Kidney epithelial cell (primary cell): ENCODE data around the gene SRXN1. TPM values are rescaled to one million over a fixed set of nuclear protein-coding genes. Genes with fewer than 3 reads are reported as not detected.

Source experiments
- DNase-seq: peaks from one replicate; pipeline ENCODE4 v3.0.0-alpha.2; 2010; ENCODE audit warnings: low read depth
- H3K27me3 ChIP-seq: 2 replicates; pipeline ENCODE4 v1.6.0; 2011; ENCODE audit warnings: low read length; ENCODE audit not compliant: control insufficient read depth, insufficient read depth
- H3K36me3 ChIP-seq: 2 replicates; pipeline ENCODE4 v1.5.1; 2011; ENCODE audit warnings: low read length; ENCODE audit not compliant: control insufficient read depth, insufficient read depth
- H3K4me3 ChIP-seq: 2 replicates; pipeline ENCODE4 v1.5.1; 2011; ENCODE audit warnings: low read depth, mild to moderate bottlenecking, control low read depth, low read length
- total RNA-seq: library from RNA; depleted of rRNA; stranded (reverse); fragments of >200 nt; gene quantifications from 2 replicates; pipeline ENCODE4 v1.2.3, GENCODE V29; 2015
- TF ChIP-seq, protein P1 (sequence below): IDR thresholded peaks from 2 replicates; pipeline ENCODE4 v1.5.1; 2011; ENCODE audit warnings: mild to moderate bottlenecking, moderate library complexity, low read length, control low read depth, inconsistent platforms; ENCODE audit not compliant: insufficient read depth, poor library complexity, severe bottlenecking

The SRXN1 gene
- total RNA-seq, 1 donor from 2014 or later = 31.4 TPM

- peaks cover 75% of the 10 kb centered on the region for H3K27me3 ChIP-seq
- DNase-seq = no peak
Measured at GRCh38 chr20:663315-664090, 10.5 kb upstream of the SRXN1 start.

GRCh38 chr20:662277-663192 lies 9.5 kb upstream of the SRXN1 start:
- Histone ChIP-seq H3K27me3 (peaks cover 74% of the 10 kb centered on the region), H3K4me3 (no peak overlapping the region), H3K36me3 (no peaks in the 10 kb centered on the region)
- TF ChIP-seq, protein P1, sequence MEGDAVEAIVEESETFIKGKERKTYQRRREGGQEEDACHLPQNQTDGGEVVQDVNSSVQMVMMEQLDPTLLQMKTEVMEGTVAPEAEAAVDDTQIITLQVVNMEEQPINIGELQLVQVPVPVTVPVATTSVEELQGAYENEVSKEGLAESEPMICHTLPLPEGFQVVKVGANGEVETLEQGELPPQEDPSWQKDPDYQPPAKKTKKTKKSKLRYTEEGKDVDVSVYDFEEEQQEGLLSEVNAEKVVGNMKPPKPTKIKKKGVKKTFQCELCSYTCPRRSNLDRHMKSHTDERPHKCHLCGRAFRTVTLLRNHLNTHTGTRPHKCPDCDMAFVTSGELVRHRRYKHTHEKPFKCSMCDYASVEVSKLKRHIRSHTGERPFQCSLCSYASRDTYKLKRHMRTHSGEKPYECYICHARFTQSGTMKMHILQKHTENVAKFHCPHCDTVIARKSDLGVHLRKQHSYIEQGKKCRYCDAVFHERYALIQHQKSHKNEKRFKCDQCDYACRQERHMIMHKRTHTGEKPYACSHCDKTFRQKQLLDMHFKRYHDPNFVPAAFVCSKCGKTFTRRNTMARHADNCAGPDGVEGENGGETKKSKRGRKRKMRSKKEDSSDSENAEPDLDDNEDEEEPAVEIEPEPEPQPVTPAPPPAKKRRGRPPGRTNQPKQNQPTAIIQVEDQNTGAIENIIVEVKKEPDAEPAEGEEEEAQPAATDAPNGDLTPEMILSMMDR = no peak
- DNase-seq = no peak

More at GRCh38 chr20:663315-664090, 10.5 kb upstream of the SRXN1 start:
- TF ChIP-seq, protein P1 = no peak
- no peaks in the 10 kb centered on the region for H3K36me3 ChIP-seq
- H3K4me3 ChIP-seq = no peak overlapping the region

DNA sequence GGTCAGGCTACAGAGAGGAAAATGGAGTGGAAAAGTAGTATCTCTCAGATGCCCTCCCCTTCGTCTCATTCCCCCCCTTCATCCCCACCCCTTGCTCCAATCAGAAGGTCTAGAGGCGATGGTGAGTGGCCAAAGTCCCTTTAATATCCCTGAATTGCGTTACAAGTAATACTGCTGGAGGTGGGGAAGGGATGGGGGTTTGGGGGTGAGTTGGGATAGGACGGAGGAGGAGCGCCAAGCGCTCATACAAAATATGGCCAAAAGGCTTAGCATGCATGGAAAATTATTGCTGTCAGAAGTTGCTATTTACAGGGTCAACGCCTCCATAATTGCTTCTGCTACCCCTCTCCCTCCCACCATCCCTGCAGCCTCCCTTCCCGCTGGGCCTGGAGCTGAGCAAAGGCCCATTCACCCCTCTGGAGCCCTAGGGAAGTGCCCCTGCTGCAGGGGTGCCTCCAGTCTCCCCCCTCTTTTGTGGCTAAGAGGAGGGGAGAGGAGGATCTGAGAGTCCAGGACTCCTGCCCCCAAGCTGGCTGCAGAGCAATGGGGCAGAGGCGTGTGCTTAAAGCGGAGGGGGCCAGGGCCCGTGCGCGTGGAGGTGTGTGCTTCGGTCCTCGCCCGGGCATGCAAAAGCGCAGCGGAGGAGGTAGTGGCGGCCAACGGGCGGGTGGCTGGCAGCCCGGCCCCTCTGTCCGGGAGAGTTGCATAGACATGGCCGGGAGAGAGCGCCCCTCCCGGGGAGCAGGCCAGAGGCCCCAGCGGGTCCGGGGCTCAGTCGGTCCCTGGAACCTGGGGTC lies 8.7 kb upstream of the SRXN1 start:
- Histone ChIP-seq H3K27me3 (peaks cover 75% of the 10 kb centered on the region), H3K4me3 (no peak overlapping the region), H3K36me3 (no peaks in the 10 kb centered on the region)
- no peak for DNase-seq
- TF ChIP-seq, protein P1 = no peak

GRCh38 chr20:658731-659291 lies 5.8 kb upstream of the SRXN1 start:
- TF ChIP-seq, protein P1 = no peak
- H3K27me3 ChIP-seq = peaks cover 49% of the 10 kb centered on the region
- DNase-seq = no peak
- H3K36me3 ChIP-seq = no peaks in the 10 kb centered on the region
- H3K4me3 ChIP-seq = no peak overlapping the region

GRCh38 chr20:658202-658601 lies 5.2 kb upstream of the SRXN1 start:
- no peak overlapping the region for H3K4me3 ChIP-seq
- DNase-seq = no peak
- TF ChIP-seq, protein P1 = no peak
- H3K27me3 ChIP-seq = peaks cover 43% of the 10 kb centered on the region
- no peaks in the 10 kb centered on the region for H3K36me3 ChIP-seq
